ENCODE measurements around the gene METTL24. TPM values are rescaled to one million over a fixed set of nuclear protein-coding genes. Genes with fewer than 3 reads are reported as not detected.

The METTL24 gene
- total and polyA plus RNA-seq, 2 of the 8 experiments (the other 6 are each of a cell fraction or from before 2014, with no cell fraction given): 0.30 to 0.39 TPM

DNA sequence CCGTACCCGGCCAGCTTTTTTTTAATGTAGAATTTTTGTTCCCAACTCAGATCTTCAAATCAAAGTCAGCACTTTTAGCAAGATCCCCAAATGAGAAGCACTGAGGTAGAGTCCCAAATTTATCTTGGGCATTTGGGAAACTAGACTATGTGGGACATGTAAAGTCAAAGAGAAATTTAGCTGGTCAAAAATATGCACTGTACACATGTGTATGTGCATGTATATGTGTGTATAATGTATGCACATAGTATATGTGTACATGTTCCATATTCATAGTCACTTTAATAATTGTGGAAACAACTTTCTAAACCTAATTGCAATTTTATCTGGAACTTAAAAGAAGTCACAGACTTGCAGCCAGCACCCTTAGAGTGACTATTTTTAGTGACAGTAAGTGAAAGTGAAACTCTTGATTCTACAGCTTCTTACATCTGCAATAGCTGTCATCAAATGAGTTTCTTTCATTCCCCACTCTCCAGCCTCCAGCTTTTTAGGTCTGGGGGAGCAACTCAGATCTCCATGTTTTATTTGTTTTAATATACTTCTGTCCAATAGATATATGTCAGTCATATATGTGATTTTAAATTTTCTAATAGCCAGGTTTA lies 124.3 kb downstream of the METTL24 start:
- no peak for DNase-seq (ENCODE audit: low read depth in 1 of 2, low spot score in 2 of 2)
- no peak overlapping the region for H3K9ac ChIP-seq (replicated peaks in 1 of 4; ENCODE audit: extremely low read depth in 1 of 4, low read depth in 3 of 4, low read length in 3 of 4)
- 100% methylated on average over 2 of the region's 2 CpGs; no CpG with 5 or more reads in 1 of the 2 experiments for WGBS, 2 experiments (ENCODE audit: extremely low coverage in 1 of 2, insufficient coverage in 1 of 2, insufficient read length in 1 of 2, insufficient replicate concordance in 2 of 2, low coverage in 1 of 2, low lambda C conversion rate in 2 of 2, missing lambda C conversion rate in 1 of 2)
- TF ChIP-seq NANOG (IDR thresholded peaks at IDR 0.05; ENCODE audit: insufficient read depth, low read depth, low read length, poor library complexity, severe bottlenecking): no peak
- no peak for TF ChIP-seq RNF2 (IDR thresholded peaks at IDR 0.05; ENCODE audit: borderline replicate concordance, low read depth, low read length, missing control alignments, poor library complexity, severe bottlenecking)
- no peak for TF ChIP-seq YY1 (IDR thresholded peaks at IDR 0.05; ENCODE audit: low read depth, low read length)
- TF ChIP-seq SP4 (IDR thresholded peaks at IDR 0.05; ENCODE audit: low read length): no peak
- TF ChIP-seq PHF8 (conservative IDR thresholded peaks at IDR 0.05; ENCODE audit: low read depth, low read length): no peak
- TF ChIP-seq SIX5 (IDR thresholded peaks at IDR 0.05; ENCODE audit: low read depth, low read length): no peak
- no peak for TF ChIP-seq HDAC2 (IDR thresholded peaks at IDR 0.05; ENCODE audit: borderline replicate concordance in 1 of 2, low read depth in 2 of 2, low read length in 2 of 2)
- TF ChIP-seq SUZ12 (IDR thresholded peaks at IDR 0.05; ENCODE audit: low read length): no peak
- TF ChIP-seq TEAD4 (IDR thresholded peaks at IDR 0.05; ENCODE audit: low read depth, low read length): no peak
- TF ChIP-seq, protein P1, sequence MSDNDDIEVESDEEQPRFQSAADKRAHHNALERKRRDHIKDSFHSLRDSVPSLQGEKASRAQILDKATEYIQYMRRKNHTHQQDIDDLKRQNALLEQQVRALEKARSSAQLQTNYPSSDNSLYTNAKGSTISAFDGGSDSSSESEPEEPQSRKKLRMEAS (IDR thresholded peaks at IDR 0.05): no peak
- no peak for TF ChIP-seq CHD2 (IDR thresholded peaks at IDR 0.05; ENCODE audit: low read length)
- no peak for TF ChIP-seq RXRA (IDR thresholded peaks at IDR 0.05; ENCODE audit: insufficient read depth, low read depth, low read length)
- TF ChIP-seq CBX8 (IDR thresholded peaks at IDR 0.05; ENCODE audit: borderline replicate concordance, low read depth, low read length): no peak

More for the DNA sequence above, 124.3 kb downstream of the METTL24 start:
- Histone ChIP-seq H3K18ac (ENCODE audit: extremely low read depth, low read length) (no peak overlapping the region), H3K4me2 (ENCODE audit: insufficient read depth in 1 of 2, low read depth in 2 of 2, low read length in 2 of 2) (no peak overlapping the region), H2AFZ (ENCODE audit: low read length) (no peak overlapping the region), H3K23me2 (ENCODE audit: low read depth, low read length) (no peaks in the 10 kb centered on the region), H3K4me3 (ENCODE audit: extremely low read depth in 1 of 4, insufficient read depth in 2 of 4, low read depth in 3 of 4, low read length in 4 of 4) (no peak overlapping the region), H4K20me1 (replicated peaks in 1 of 2; ENCODE audit: control insufficient read depth in 1 of 2, insufficient read depth in 2 of 2, low read length in 2 of 2) (no peaks in the 10 kb centered on the region), H4K5ac (ENCODE audit: insufficient read length, low read depth, low read length) (no peak overlapping the region), H2BK5ac (ENCODE audit: low read depth, low read length) (no peak overlapping the region), H3K27me3 (replicated peaks in 1 of 4; ENCODE audit: control insufficient read depth in 3 of 4, extremely low read depth in 1 of 4, insufficient read depth in 3 of 4, low read length in 3 of 4) (peaks cover 0 to 1% (median 0%) of the 10 kb centered on the region in 4 experiments; a peak in 1 of 7 replicates), H3K79me1 (ENCODE audit: low read depth, low read length) (no peaks in the 10 kb centered on the region), H2BK15ac (ENCODE audit: low read length) (no peak overlapping the region), H2BK120ac (replicated peaks; ENCODE audit: low read depth, low read length) (no peak overlapping the region), H2BK12ac (ENCODE audit: low read depth, low read length) (no peak overlapping the region), H3K27ac (ENCODE audit: low read depth, low read length) (no peak overlapping the region), H3K4ac (replicated peaks; ENCODE audit: insufficient read length, low read depth, low read length) (no peak overlapping the region), H4K91ac (replicated peaks; ENCODE audit: insufficient read length, low read length) (no peak overlapping the region), H4K8ac (ENCODE audit: extremely low read depth, insufficient read depth, low read length) (no peak overlapping the region), H3K14ac (ENCODE audit: insufficient read length) (no peak overlapping the region), H3K23ac (ENCODE audit: insufficient read length) (no peak overlapping the region), H2BK20ac (ENCODE audit: low read length) (no peak overlapping the region), H3K79me2 (ENCODE audit: control insufficient read depth in 1 of 2, insufficient read depth in 2 of 2, low read length in 2 of 2) (no peaks in the 10 kb centered on the region), H2AK5ac (ENCODE audit: low read depth, low read length) (no peak overlapping the region), H3K4me1 (replicated peaks in 1 of 4; ENCODE audit: control insufficient read depth in 3 of 4, insufficient read depth in 4 of 4, low read length in 3 of 4) (no peaks in the 10 kb centered on the region), H3K36me3 (ENCODE audit: control insufficient read depth in 2 of 4, insufficient read depth in 4 of 4, low read length in 3 of 4) (peaks cover 0 to 10% (median 0%) of the 10 kb centered on the region in 4 experiments; a peak in 2 of 8 replicates), H3K9me3 (ENCODE audit: insufficient read depth in 2 of 2, low read depth in 1 of 2, low read length in 1 of 2) (no peaks in the 10 kb centered on the region), H3K56ac (replicated peaks; ENCODE audit: insufficient read length, low read depth, low read length) (no peak overlapping the region)
- ChIA-PET CTCF (ENCODE audit: partially characterized antibody) (no interaction called here), POLR2A (ENCODE audit: partially characterized antibody) (no interaction called here)
- no peak for FAIRE-seq
